ENCODE measurements around the gene HP. TPM values are rescaled to one million over a fixed set of nuclear protein-coding genes. Genes with fewer than 3 reads are reported as not detected.

The HP gene
- total and polyA plus RNA-seq, 2 of the 13 experiments (the other 11 are each of a cell fraction or from before 2014, with no cell fraction given), result 387 to 524 TPM

DNA sequence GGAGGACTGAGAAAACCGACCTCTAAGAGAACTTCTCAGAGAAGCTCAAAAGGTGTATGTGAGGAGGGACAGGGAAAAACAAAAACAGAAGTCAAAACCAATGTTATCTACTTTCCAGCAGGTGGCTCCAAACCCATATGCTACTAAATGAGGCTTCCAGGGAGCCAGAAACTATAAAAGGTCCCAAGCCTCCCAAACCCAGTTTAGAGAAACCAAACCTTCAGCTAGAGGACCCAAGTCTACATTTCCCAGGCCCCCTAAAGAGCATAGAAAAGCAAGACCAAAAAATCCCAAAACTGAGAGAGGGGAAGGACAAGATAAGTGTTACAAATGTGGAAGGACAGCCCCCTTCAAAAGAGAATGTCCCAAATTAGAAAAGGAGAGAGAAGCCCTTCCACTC is 12.4 kb downstream of the HP start (continued):
- TF ChIP-seq, protein P1, sequence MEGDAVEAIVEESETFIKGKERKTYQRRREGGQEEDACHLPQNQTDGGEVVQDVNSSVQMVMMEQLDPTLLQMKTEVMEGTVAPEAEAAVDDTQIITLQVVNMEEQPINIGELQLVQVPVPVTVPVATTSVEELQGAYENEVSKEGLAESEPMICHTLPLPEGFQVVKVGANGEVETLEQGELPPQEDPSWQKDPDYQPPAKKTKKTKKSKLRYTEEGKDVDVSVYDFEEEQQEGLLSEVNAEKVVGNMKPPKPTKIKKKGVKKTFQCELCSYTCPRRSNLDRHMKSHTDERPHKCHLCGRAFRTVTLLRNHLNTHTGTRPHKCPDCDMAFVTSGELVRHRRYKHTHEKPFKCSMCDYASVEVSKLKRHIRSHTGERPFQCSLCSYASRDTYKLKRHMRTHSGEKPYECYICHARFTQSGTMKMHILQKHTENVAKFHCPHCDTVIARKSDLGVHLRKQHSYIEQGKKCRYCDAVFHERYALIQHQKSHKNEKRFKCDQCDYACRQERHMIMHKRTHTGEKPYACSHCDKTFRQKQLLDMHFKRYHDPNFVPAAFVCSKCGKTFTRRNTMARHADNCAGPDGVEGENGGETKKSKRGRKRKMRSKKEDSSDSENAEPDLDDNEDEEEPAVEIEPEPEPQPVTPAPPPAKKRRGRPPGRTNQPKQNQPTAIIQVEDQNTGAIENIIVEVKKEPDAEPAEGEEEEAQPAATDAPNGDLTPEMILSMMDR (CRISPR knock-in tag; IDR thresholded peaks at IDR 0.05), result peak; percentile 85
- TF ChIP-seq, protein P2, sequence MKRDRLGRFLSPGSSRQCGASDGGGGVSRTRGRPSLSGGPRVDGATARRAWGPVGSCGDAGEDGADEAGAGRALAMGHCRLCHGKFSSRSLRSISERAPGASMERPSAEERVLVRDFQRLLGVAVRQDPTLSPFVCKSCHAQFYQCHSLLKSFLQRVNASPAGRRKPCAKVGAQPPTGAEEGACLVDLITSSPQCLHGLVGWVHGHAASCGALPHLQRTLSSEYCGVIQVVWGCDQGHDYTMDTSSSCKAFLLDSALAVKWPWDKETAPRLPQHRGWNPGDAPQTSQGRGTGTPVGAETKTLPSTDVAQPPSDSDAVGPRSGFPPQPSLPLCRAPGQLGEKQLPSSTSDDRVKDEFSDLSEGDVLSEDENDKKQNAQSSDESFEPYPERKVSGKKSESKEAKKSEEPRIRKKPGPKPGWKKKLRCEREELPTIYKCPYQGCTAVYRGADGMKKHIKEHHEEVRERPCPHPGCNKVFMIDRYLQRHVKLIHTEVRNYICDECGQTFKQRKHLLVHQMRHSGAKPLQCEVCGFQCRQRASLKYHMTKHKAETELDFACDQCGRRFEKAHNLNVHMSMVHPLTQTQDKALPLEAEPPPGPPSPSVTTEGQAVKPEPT (CRISPR knock-in tag; IDR thresholded peaks at IDR 0.05; ENCODE audit: low read depth), result no peak
- TF ChIP-seq FOXM1 (CRISPR knock-in tag; IDR thresholded peaks at IDR 0.05), result no peak
- peak; percentile 55; the same call in 1 of the 2 replicates for TF ChIP-seq GATAD2A (CRISPR knock-in tag; IDR thresholded peaks at IDR 0.05)
- no peak for TF ChIP-seq NKX3-1 (CRISPR knock-in tag; IDR thresholded peaks at IDR 0.05)
- no peak for TF ChIP-seq ZNF234 (CRISPR knock-in tag; conservative IDR thresholded peaks at IDR 0.05)
- no peak for TF ChIP-seq ZNF563 (CRISPR knock-in tag; IDR thresholded peaks at IDR 0.05)
- no peak for TF ChIP-seq FOXA1 (IDR thresholded peaks at IDR 0.05)
- no peak for TF ChIP-seq FOXA1 (CRISPR knock-in tag; IDR thresholded peaks at IDR 0.05)
- TF ChIP-seq, protein P3, sequence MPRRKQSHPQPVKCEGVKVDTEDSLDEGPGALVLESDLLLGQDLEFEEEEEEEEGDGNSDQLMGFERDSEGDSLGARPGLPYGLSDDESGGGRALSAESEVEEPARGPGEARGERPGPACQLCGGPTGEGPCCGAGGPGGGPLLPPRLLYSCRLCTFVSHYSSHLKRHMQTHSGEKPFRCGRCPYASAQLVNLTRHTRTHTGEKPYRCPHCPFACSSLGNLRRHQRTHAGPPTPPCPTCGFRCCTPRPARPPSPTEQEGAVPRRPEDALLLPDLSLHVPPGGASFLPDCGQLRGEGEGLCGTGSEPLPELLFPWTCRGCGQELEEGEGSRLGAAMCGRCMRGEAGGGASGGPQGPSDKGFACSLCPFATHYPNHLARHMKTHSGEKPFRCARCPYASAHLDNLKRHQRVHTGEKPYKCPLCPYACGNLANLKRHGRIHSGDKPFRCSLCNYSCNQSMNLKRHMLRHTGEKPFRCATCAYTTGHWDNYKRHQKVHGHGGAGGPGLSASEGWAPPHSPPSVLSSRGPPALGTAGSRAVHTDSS (CRISPR knock-in tag; conservative IDR thresholded peaks at IDR 0.05), result no peak
- peak; percentile 47; the same call in 1 of the 2 replicates for TF ChIP-seq SOX5 (CRISPR knock-in tag; IDR thresholded peaks at IDR 0.05; ENCODE audit: borderline replicate concordance)
- TF ChIP-seq ZNF383 (CRISPR knock-in tag; IDR thresholded peaks at IDR 0.05; ENCODE audit: borderline replicate concordance), result no peak
- TF ChIP-seq GATAD1 (CRISPR knock-in tag; IDR thresholded peaks at IDR 0.05), result peak; percentile 48; the same call in 1 of the 2 replicates
- TF ChIP-seq ZNF180 (CRISPR knock-in tag; IDR thresholded peaks at IDR 0.05; ENCODE audit: borderline replicate concordance, low read depth), result no peak
- no peak for TF ChIP-seq ZNF34 (CRISPR knock-in tag; IDR thresholded peaks at IDR 0.05; ENCODE audit: borderline replicate concordance)
- TF ChIP-seq, protein P4, sequence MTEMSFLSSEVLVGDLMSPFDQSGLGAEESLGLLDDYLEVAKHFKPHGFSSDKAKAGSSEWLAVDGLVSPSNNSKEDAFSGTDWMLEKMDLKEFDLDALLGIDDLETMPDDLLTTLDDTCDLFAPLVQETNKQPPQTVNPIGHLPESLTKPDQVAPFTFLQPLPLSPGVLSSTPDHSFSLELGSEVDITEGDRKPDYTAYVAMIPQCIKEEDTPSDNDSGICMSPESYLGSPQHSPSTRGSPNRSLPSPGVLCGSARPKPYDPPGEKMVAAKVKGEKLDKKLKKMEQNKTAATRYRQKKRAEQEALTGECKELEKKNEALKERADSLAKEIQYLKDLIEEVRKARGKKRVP (CRISPR knock-in tag; IDR thresholded peaks at IDR 0.05), result no peak
- TF ChIP-seq, protein P5, sequence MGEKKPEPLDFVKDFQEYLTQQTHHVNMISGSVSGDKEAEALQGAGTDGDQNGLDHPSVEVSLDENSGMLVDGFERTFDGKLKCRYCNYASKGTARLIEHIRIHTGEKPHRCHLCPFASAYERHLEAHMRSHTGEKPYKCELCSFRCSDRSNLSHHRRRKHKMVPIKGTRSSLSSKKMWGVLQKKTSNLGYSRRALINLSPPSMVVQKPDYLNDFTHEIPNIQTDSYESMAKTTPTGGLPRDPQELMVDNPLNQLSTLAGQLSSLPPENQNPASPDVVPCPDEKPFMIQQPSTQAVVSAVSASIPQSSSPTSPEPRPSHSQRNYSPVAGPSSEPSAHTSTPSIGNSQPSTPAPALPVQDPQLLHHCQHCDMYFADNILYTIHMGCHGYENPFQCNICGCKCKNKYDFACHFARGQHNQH (CRISPR knock-in tag; IDR thresholded peaks at IDR 0.05), result peak; percentile 55; the same call in 1 of the 2 replicates
- TF ChIP-seq, protein P6, sequence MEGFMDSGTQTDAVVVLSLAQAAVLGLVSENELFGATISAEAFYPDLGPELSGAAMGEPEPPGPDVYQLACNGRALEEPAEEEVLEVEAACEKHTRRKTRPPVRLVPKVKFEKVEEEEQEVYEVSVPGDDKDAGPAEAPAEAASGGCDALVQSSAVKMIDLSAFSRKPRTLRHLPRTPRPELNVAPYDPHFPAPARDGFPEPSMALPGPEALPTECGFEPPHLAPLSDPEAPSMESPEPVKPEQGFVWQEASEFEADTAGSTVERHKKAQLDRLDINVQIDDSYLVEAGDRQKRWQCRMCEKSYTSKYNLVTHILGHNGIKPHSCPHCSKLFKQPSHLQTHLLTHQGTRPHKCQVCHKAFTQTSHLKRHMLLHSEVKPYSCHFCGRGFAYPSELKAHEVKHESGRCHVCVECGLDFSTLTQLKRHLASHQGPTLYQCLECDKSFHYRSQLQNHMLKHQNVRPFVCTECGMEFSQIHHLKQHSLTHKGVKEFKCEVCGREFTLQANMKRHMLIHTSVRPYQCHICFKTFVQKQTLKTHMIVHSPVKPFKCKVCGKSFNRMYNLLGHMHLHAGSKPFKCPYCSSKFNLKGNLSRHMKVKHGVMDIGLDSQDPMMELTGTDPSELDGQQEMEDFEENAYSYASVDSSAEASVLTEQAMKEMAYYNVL (CRISPR knock-in tag; IDR thresholded peaks at IDR 0.05; ENCODE audit: borderline replicate concordance), result no peak
- no peak for TF ChIP-seq CEBPB (IDR thresholded peaks at IDR 0.05; ENCODE audit: borderline replicate concordance, low read depth, low read length)
- peak; percentile 33 for TF ChIP-seq TEAD3 (CRISPR knock-in tag; optimal IDR thresholded peaks at IDR 0.05; ENCODE audit: borderline replicate concordance)
- peak in 1 of 2 experiments; percentile 68; a peak in 1 of 4 replicates for TF ChIP-seq KLF16 (CRISPR knock-in tag; IDR thresholded peaks at IDR 0.05)
- no peak for TF ChIP-seq CHD4 (IDR thresholded peaks at IDR 0.05; ENCODE audit: borderline replicate concordance, low read length)

Data from HepG2 (cell line).